RWPE2 (cell line): ENCODE measurements around the gene WDFY2.

ENCODE experiments used
- ATAC-seq: fragments of 200-7000 bp; cut with Tn5 transposase; 3 replicates; pipeline ENCODE4 v1.9.1; 2021; ENCODE audit warnings: low read depth
- DNase-seq: peaks from one replicate; pipeline ENCODE4 v3.0.0-alpha.2; 2020; ENCODE audit warnings: low spot score
- H3K27ac ChIP-seq: fragments of 450-650 bp; 2 replicates; pipeline ENCODE4 v1.5.1; 2017; ENCODE audit warnings: mild to moderate bottlenecking; ENCODE audit not compliant: poor library complexity, severe bottlenecking
- H3K27me3 ChIP-seq: fragments of 250-450 bp; sonication (Bioruptor Pico); 2 replicates; pipeline ENCODE4 v1.5.1; 2021; ENCODE audit warnings: mild to moderate bottlenecking, moderate library complexity; ENCODE audit not compliant: insufficient read depth, poor library complexity, severe bottlenecking
- H3K36me3 ChIP-seq: fragments of 250-450 bp; sonication (Bioruptor Pico); 2 replicates; pipeline ENCODE4 v1.5.1; 2020; ENCODE audit warnings: low read depth, mild to moderate bottlenecking, moderate library complexity
- H3K4me1 ChIP-seq: fragments of 250-450 bp; sonication (Bioruptor Pico); 2 replicates; pipeline ENCODE4 v1.5.1; 2021; ENCODE audit warnings: mild to moderate bottlenecking, moderate library complexity; ENCODE audit not compliant: insufficient read depth, poor library complexity, severe bottlenecking
- H3K4me3 ChIP-seq: fragments of 250-450 bp; sonication (Bioruptor Pico); 2 replicates; pipeline ENCODE4 v1.5.1; 2021; ENCODE audit warnings: mild to moderate bottlenecking, moderate library complexity; ENCODE audit not compliant: severe bottlenecking
- H3K9me3 ChIP-seq: fragments of 250-450 bp; sonication (Bioruptor Pico); 2 replicates; pipeline ENCODE4 v1.5.1; 2021; ENCODE audit warnings: mild to moderate bottlenecking, moderate library complexity; ENCODE audit not compliant: severe bottlenecking
- CTCF ChIP-seq: fragments of 450-650 bp; IDR thresholded peaks from one replicate; pipeline ENCODE4 v1.5.1; 2017; ENCODE audit warnings: mild to moderate bottlenecking, moderate library complexity; ENCODE audit not compliant: poor library complexity, severe bottlenecking

The WDFY2 gene

GRCh38 chr13:51760592-51760991, 176.3 kb downstream of the WDFY2 start:
- TF ChIP-seq CTCF: no peak
- Histone ChIP-seq H3K27me3 (no peaks in the 10 kb centered on the region), H3K4me1 (no peaks in the 10 kb centered on the region), H3K36me3 (peaks cover 66% of the 10 kb centered on the region), H3K4me3 (no peak overlapping the region), H3K27ac (no peak overlapping the region), H3K9me3 (no peaks in the 10 kb centered on the region)
- DNase-seq (no peak), ATAC-seq (no peak)

GRCh38 chr13:51761643-51762350, 177.5 kb downstream of the WDFY2 start:
- Histone ChIP-seq H3K4me3 (no peak overlapping the region), H3K27ac (no peak overlapping the region), H3K4me1 (no peaks in the 10 kb centered on the region), H3K36me3 (peaks cover 62% of the 10 kb centered on the region), H3K9me3 (no peaks in the 10 kb centered on the region), H3K27me3 (no peaks in the 10 kb centered on the region)
- DNase-seq (no peak), ATAC-seq (no peak)
- no peak for TF ChIP-seq CTCF

DNA sequence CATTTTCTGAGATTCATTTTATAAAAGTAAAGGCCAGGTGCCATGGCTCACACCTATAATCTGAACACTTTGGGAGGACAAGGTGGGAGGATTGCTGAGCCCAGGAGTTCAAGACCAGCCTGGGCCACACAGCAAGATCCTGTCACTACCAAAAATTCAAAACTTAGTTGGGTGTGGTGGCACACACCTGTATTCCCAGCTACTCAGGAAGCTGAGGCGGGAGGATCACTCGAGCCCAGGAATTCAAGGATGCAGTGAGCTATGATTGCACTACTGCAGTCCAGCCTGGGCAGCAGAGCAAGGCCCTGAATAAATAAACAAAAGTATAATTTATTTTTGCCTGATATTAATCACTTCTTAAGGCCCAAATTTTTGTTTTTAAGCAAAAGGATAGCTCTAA, 179.2 kb downstream of the WDFY2 start:
- DNase-seq: no peak
- no peak for TF ChIP-seq CTCF
- H3K27me3 ChIP-seq: no peaks in the 10 kb centered on the region
- H3K36me3 ChIP-seq: peaks cover 50% of the 10 kb centered on the region
- H3K9me3 ChIP-seq: no peaks in the 10 kb centered on the region
- no peak overlapping the region for H3K27ac ChIP-seq
- H3K4me1 ChIP-seq: no peaks in the 10 kb centered on the region
- H3K4me3 ChIP-seq: no peak overlapping the region
- no peak for ATAC-seq

GRCh38 chr13:51764184-51765141, 180.2 kb downstream of the WDFY2 start:
- ATAC-seq: no peak
- Histone ChIP-seq H3K4me1 (no peaks in the 10 kb centered on the region), H3K27ac (no peak overlapping the region), H3K9me3 (no peaks in the 10 kb centered on the region), H3K27me3 (no peaks in the 10 kb centered on the region), H3K4me3 (no peak overlapping the region), H3K36me3 (peaks cover 40% of the 10 kb centered on the region)
- no peak for TF ChIP-seq CTCF
- DNase-seq: no peak
